Measurements from ENCODE around the gene SGCB.

GRCh38 chr4:52054254-52054653, 16.2 kb upstream of the SGCB start:
- no peak for TF ChIP-seq POLR2A (IDR thresholded peaks at IDR 0.05; ENCODE audit: low read length)
- no peak for TF ChIP-seq GATA1 (IDR thresholded peaks at IDR 0.05; ENCODE audit: low read depth, low read length)

Data from erythroblast (primary cell).